ENCODE data around the gene CHST12. TPM values are rescaled to one million over a fixed set of nuclear protein-coding genes. Genes with fewer than 3 reads are reported as not detected.
A peak's percentile ranks its signal among the peaks of the same experiment; 100 is the strongest.
"Not testable (repeated sequence)": the region's sequence is repeated elsewhere in the genome, so short reads cannot be mapped to it uniquely, and the experiment has no call there.

CHST12 gene
- total RNA-seq, 2 donors from 2014 or later = 14.5 to 18.5 TPM

DNA sequence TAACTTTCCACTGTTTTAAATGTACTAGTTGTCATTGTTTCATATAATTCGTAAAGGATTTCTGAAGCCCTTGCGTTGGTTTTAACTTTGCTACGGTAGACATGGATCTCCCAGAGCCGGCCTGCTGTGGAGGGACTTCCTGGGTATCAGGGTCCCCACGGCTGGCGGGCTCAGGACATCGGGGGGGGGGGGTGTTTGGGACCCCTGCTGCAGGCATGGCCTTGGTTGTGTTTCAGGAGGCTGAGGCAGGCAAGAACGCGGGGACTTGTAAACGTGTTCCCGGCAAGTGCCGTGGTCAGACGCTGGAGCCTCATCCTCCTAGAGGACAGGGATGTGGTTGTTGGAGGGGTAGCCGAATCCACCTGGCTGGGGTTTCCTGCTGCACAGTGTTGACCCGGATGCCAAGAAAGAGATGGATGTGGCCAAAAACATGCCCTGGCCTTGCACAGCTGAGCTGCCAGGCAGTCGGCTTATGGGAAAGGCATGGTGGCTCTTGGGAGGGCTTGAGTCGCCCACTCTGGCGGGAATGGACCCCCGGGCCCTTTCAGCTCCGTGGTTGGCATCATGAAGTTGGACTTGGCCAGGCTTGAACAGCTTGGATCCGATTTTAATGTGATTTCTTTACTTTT, 21.4 kb upstream of the CHST12 start:
- DNase-seq = no peak
- H3K27me3 ChIP-seq (ENCODE audit: control insufficient read depth, insufficient read depth, low read length, poor library complexity, severe bottlenecking) = no peaks in the 10 kb centered on the region
- no peak overlapping the region for H3K27ac Mint-ChIP-seq
- H3K9me3 Mint-ChIP-seq = no peaks in the 10 kb centered on the region
- no peaks in the 10 kb centered on the region for H3K27me3 Mint-ChIP-seq (ENCODE audit: insufficient read depth)
- WGBS, 2 experiments (ENCODE audit: insufficient coverage in 1 of 2, insufficient read length in 1 of 2) = 96 to 98% methylated on average over 16 to 21 of the region's 21 CpGs
- H3K27ac ChIP-seq (ENCODE audit: low read depth, low read length) = no peak overlapping the region
- H3K4me3 ChIP-seq (ENCODE audit: low read length) = no peak overlapping the region
- no peak for TF ChIP-seq CTCF (conservative IDR thresholded peaks at IDR 0.05)
- H3K4me1 Mint-ChIP-seq = no peaks in the 10 kb centered on the region
- peaks cover 48% of the 10 kb centered on the region for H3K36me3 Mint-ChIP-seq (ENCODE audit: low read depth)
- H3K4me3 Mint-ChIP-seq = no peak overlapping the region
- H3K9ac ChIP-seq (ENCODE audit: extremely low read depth, low read length, poor library complexity, severe bottlenecking) = no peak overlapping the region
- H3K36me3 ChIP-seq (ENCODE audit: control insufficient read depth, insufficient read depth, low read length) = peaks cover 44% of the 10 kb centered on the region
- H3K9me3 ChIP-seq (ENCODE audit: control insufficient read depth, low read length) = no peaks in the 10 kb centered on the region
- no peaks in the 10 kb centered on the region for H3K4me1 ChIP-seq (ENCODE audit: control insufficient read depth, insufficient read depth, low read length)

DNA sequence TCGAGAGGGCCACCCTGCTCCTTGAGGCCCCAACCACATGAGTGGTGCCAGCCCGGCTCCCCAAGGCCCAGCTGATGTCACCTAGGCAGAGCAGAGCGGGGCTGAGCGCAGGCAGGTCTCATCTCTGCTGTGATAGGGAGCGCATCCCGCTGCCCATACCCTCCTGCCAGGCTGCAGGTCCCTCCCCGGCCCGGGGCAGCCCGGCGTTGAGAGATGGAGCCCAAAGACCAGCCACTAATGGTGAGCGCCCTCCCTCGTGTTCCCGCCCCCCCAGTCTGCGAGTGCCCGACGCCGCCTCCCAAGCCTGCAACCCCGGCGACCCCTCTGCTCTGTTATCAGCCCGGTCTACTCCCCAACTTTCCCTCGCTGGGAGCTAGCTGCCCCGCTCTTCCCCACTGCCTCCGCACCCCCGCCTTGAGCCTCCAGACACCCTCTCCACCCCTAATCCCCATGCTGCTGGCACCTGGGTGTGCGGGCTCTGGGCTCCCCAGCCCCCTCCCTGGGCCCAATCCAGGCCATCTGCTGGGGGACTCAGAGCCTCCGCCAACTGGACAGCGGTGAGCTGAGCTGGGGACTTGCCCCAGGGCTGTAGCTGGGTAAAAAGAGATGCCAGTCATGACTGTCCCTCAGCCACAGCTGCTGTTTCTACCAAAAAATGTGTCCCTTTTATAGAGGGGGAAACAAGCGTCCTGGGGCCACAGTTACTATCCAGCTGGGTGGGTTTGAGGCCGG, 19.7 kb upstream of the CHST12 start:
- Mint-ChIP-seq H3K9me3 (no peaks in the 10 kb centered on the region), H3K27me3 (ENCODE audit: insufficient read depth) (no peaks in the 10 kb centered on the region), H3K36me3 (ENCODE audit: low read depth) (peaks cover 36% of the 10 kb centered on the region), H3K4me3 (no peak overlapping the region), H3K27ac (no peak overlapping the region), H3K4me1 (no peaks in the 10 kb centered on the region)
- Histone ChIP-seq H3K27me3 (ENCODE audit: control insufficient read depth, insufficient read depth, low read length, poor library complexity, severe bottlenecking) (no peaks in the 10 kb centered on the region), H3K9me3 (ENCODE audit: control insufficient read depth, low read length) (no peaks in the 10 kb centered on the region), H3K36me3 (ENCODE audit: control insufficient read depth, insufficient read depth, low read length) (peaks cover 32% of the 10 kb centered on the region), H3K27ac (ENCODE audit: low read depth, low read length) (no peak overlapping the region), H3K4me3 (ENCODE audit: low read length) (no peak overlapping the region), H3K4me1 (ENCODE audit: control insufficient read depth, insufficient read depth, low read length) (no peaks in the 10 kb centered on the region), H3K9ac (ENCODE audit: extremely low read depth, low read length, poor library complexity, severe bottlenecking) (no peak overlapping the region)
- DNase-seq = no peak
- WGBS, 2 experiments (ENCODE audit: insufficient coverage in 1 of 2, insufficient read length in 1 of 2) = 91 to 92% methylated on average over 15 to 29 of the region's 29 CpGs
- no peak for TF ChIP-seq CTCF (conservative IDR thresholded peaks at IDR 0.05)

DNA sequence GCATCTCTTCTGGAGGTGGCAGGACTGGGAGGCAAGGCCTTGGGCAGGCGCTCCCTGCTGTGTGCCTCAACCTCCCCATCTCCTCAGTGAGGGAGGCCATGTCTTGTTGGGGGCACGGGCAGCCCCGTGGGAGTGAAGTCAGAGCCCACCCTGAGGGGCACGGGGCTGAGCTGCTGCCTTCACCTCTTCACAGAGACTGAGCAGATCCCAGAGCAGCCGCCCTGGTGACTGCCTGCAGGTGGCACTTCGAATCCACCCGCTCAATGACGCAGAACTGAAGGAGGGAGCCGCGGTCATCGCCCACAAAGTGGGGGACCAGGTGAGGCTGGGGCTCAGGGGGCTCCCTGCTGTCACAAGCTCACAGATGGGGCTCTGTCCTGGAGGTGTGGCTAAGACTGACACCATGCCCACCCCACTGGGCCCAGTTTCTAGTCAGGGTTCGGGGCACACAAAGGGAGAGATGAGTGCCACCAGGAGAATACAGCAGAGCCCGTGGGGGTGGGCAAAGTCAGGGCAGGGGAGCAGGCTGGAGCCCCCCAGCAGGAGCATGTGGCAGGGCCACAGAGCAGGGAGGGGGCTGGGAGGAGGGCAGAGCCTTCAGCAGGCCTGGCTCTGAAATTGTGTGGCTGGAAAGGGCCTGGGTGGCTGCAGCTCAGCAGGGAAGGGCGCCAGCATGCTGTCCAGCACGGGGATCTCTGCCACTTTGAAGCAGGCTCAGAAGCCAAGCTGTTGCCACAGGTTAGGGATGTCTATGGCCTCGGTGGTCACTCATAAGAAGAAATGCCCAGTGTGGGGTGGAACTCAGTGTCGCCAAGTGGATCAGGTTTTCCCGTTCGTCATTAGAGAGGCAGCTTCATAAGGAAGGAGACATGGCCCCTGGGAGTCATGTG, 18.8 kb upstream of the CHST12 start:
- Mint-ChIP-seq H3K4me1 (peaks cover 4% of the 10 kb centered on the region), H3K27me3 (ENCODE audit: insufficient read depth) (no peaks in the 10 kb centered on the region), H3K9me3 (no peaks in the 10 kb centered on the region), H3K27ac (peak overlapping the region; percentile 39), H3K4me3 (no peak overlapping the region), H3K36me3 (ENCODE audit: low read depth) (peaks cover 28% of the 10 kb centered on the region)
- Histone ChIP-seq H3K27me3 (ENCODE audit: control insufficient read depth, insufficient read depth, low read length, poor library complexity, severe bottlenecking) (no peaks in the 10 kb centered on the region), H3K27ac (ENCODE audit: low read depth, low read length) (no peak overlapping the region), H3K9me3 (ENCODE audit: control insufficient read depth, low read length) (no peaks in the 10 kb centered on the region), H3K4me3 (ENCODE audit: low read length) (no peak overlapping the region), H3K36me3 (ENCODE audit: control insufficient read depth, insufficient read depth, low read length) (peaks cover 23% of the 10 kb centered on the region), H3K9ac (ENCODE audit: extremely low read depth, low read length, poor library complexity, severe bottlenecking) (no peak overlapping the region), H3K4me1 (ENCODE audit: control insufficient read depth, insufficient read depth, low read length) (no peaks in the 10 kb centered on the region)
- peak; percentile 48 for TF ChIP-seq CTCF (conservative IDR thresholded peaks at IDR 0.05)
- 89 to 93% methylated on average over 13 to 19 of the region's 19 CpGs for whole genome bisulfite sequencing, 2 experiments (ENCODE audit: insufficient coverage in 1 of 2, insufficient read length in 1 of 2)
- DNase-seq = peak; percentile 59

- not testable (repeated sequence) for H3K4me3 Mint-ChIP-seq; H3K27me3 ChIP-seq (ENCODE audit: control insufficient read depth, insufficient read depth, low read length, poor library complexity, severe bottlenecking); H3K27ac Mint-ChIP-seq; H3K9ac ChIP-seq (ENCODE audit: extremely low read depth, low read length, poor library complexity, severe bottlenecking); H3K4me3 ChIP-seq (ENCODE audit: low read length); H3K27me3 Mint-ChIP-seq (ENCODE audit: insufficient read depth); H3K27ac ChIP-seq (ENCODE audit: low read depth, low read length); H3K9me3 Mint-ChIP-seq; DNase-seq; H3K4me1 ChIP-seq (ENCODE audit: control insufficient read depth, insufficient read depth, low read length); H3K9me3 ChIP-seq (ENCODE audit: control insufficient read depth, low read length)
- Mint-ChIP-seq H3K36me3 (ENCODE audit: low read depth) (peaks cover 14% of the 10 kb centered on the region), H3K4me1 (peaks cover 15% of the 10 kb centered on the region)
- peaks cover 15% of the 10 kb centered on the region for H3K36me3 ChIP-seq (ENCODE audit: control insufficient read depth, insufficient read depth, low read length)
- 94 to 100% methylated on average over 6 to 9 of the region's 9 CpGs for WGBS, 2 experiments (ENCODE audit: insufficient coverage in 1 of 2, insufficient read length in 1 of 2)
These were observed 17.3 kb upstream of the CHST12 start for GRCh38 chr7:2386122-2386521.
